ENCODE measurements around the gene SYPL2.

The SYPL2 gene

GRCh38 chr1:109479901-109480300 lies 13.6 kb downstream of the SYPL2 start:
- H3K4me3 ChIP-seq (replicated peaks; ENCODE audit: insufficient read depth, low read length): no peak overlapping the region
- TF ChIP-seq CTCF (IDR thresholded peaks at IDR 0.05; ENCODE audit: insufficient read depth, low read length): no peak
- no peak for TF ChIP-seq SPI1 (IDR thresholded peaks at IDR 0.05; ENCODE audit: borderline replicate concordance, low read depth)
- no peak for TF ChIP-seq POLR2AphosphoS5 (IDR thresholded peaks at IDR 0.05; ENCODE audit: low read depth)
- no peak for TF ChIP-seq GABPA (IDR thresholded peaks at IDR 0.05; ENCODE audit: low read depth)
- TF ChIP-seq REST (IDR thresholded peaks at IDR 0.05; ENCODE audit: insufficient replicate concordance, low read depth): no peak
- no peak overlapping the region for H3K27ac ChIP-seq (replicated peaks)
- H3K27me3 ChIP-seq (ENCODE audit: insufficient read depth, poor library complexity, severe bottlenecking): peaks cover 4% of the 10 kb centered on the region
- DNase-seq (ENCODE audit: low read depth in 1 of 2, low spot score in 1 of 2): no peak

- TF ChIP-seq REST (IDR thresholded peaks at IDR 0.05; ENCODE audit: insufficient replicate concordance, low read depth) (no peak), POLR2AphosphoS5 (IDR thresholded peaks at IDR 0.05; ENCODE audit: low read depth) (no peak), GABPA (IDR thresholded peaks at IDR 0.05; ENCODE audit: low read depth) (no peak), CTCF (IDR thresholded peaks at IDR 0.05; ENCODE audit: insufficient read depth, low read length) (no peak), SPI1 (IDR thresholded peaks at IDR 0.05; ENCODE audit: borderline replicate concordance, low read depth) (no peak)
- no peak overlapping the region for H3K4me3 ChIP-seq (replicated peaks; ENCODE audit: insufficient read depth, low read length)
- no peak for DNase-seq (ENCODE audit: low read depth in 1 of 2, low spot score in 1 of 2)
- H3K27ac ChIP-seq (replicated peaks): no peak overlapping the region
- peaks cover 4% of the 10 kb centered on the region for H3K27me3 ChIP-seq (ENCODE audit: insufficient read depth, poor library complexity, severe bottlenecking)
These were observed 15.3 kb downstream of the SYPL2 start for GRCh38 chr1:109481646-109482045.

GRCh38 chr1:109482242-109482641 lies 15.9 kb downstream of the SYPL2 start:
- no peak for DNase-seq (ENCODE audit: low read depth in 1 of 2, low spot score in 1 of 2)
- H3K4me3 ChIP-seq (replicated peaks; ENCODE audit: insufficient read depth, low read length): no peak overlapping the region
- H3K27me3 ChIP-seq (ENCODE audit: insufficient read depth, poor library complexity, severe bottlenecking): peaks cover 4% of the 10 kb centered on the region
- no peak overlapping the region for H3K27ac ChIP-seq (replicated peaks)
- TF ChIP-seq SPI1 (IDR thresholded peaks at IDR 0.05; ENCODE audit: borderline replicate concordance, low read depth) (no peak), GABPA (IDR thresholded peaks at IDR 0.05; ENCODE audit: low read depth) (no peak), REST (IDR thresholded peaks at IDR 0.05; ENCODE audit: insufficient replicate concordance, low read depth) (no peak), POLR2AphosphoS5 (IDR thresholded peaks at IDR 0.05; ENCODE audit: low read depth) (no peak), CTCF (IDR thresholded peaks at IDR 0.05; ENCODE audit: insufficient read depth, low read length) (no peak)
